Suprapubic skin (tissue), 3 donors: ENCODE data around the gene CTBP2.

Experiments used
- CTCF ChIP-seq, 2 donors: fragments of 200-600 bp in 1 of 2; fragments of 450-650 bp in 1 of 2; sonication (generic) in 1 of 2; IDR thresholded peaks; one replicate each; pipeline ENCODE4 v1.5.1; 2016 to 2019; ENCODE audit warnings: antibody characterized with exemption in 2 of 2, mild to moderate bottlenecking in 1 of 2, moderate library complexity in 1 of 2
- POLR2A ChIP-seq, 2 donors: fragments of 450-650 bp; IDR thresholded peaks; one replicate each; pipeline ENCODE4 v1.6.1; 2017; ENCODE audit warnings: antibody characterized with exemption in 2 of 2, mild to moderate bottlenecking in 2 of 2, moderate library complexity in 2 of 2

GRCh38 chr10:125018576-125019143, 141.7 kb downstream of the CTBP2 start:
- TF ChIP-seq CTCF (IDR thresholded peaks at IDR 0.05): no peak
- no peak for TF ChIP-seq POLR2A (IDR thresholded peaks at IDR 0.05)
